ENCODE results near the gene TAAR2. TPM values are rescaled to one million over a fixed set of nuclear protein-coding genes. Genes with fewer than 3 reads are reported as not detected.

TAAR2 gene
- total RNA-seq, 4 donors from 2014 or later, result not detected

DNA sequence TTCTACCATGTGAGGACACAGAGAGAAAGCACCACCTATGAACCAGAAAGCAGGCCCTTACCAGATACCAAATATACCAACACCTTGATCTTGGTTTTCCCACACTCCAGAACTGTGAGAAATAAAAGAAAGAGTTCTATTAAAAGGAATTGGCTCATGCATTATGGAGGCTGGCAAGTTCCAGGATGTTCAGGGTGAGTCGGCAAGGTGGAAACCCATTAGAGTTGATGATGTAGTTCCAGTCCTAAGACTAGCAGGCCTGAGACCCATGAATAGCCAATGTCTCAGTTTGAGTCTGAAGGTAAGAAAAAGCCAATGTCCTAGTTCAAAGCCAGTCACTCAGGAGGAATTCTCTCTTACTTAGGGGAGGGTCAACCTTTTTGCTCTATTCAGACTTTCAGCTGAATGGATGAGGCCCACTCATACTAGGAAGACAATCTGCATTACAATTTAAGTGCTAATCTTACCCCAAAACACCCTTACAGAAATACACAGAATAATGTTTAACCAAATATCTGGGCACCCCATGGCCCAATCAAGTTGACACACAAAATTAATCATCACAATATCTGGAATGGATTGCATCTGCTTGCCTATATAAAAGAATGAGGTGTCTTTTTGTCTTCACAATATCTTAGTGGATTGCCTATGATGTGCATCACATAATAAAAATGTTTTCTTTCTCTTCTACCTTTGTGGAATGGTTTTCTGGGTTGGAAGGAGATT lies 40.4 kb upstream of the TAAR2 start:
- H3K27me3 ChIP-seq, result no peaks in the 10 kb centered on the region
- H3K4me1 ChIP-seq, result no peaks in the 10 kb centered on the region
- WGBS, 2 donors, result 100% methylated on average over 1 of the region's 1 CpG
- H3K27ac ChIP-seq, result no peak overlapping the region
- no peaks in the 10 kb centered on the region for H3K36me3 ChIP-seq
- DNase-seq, result no peak
- TF ChIP-seq POLR2A (IDR thresholded peaks at IDR 0.05), result no peak
- TF ChIP-seq, protein P1, sequence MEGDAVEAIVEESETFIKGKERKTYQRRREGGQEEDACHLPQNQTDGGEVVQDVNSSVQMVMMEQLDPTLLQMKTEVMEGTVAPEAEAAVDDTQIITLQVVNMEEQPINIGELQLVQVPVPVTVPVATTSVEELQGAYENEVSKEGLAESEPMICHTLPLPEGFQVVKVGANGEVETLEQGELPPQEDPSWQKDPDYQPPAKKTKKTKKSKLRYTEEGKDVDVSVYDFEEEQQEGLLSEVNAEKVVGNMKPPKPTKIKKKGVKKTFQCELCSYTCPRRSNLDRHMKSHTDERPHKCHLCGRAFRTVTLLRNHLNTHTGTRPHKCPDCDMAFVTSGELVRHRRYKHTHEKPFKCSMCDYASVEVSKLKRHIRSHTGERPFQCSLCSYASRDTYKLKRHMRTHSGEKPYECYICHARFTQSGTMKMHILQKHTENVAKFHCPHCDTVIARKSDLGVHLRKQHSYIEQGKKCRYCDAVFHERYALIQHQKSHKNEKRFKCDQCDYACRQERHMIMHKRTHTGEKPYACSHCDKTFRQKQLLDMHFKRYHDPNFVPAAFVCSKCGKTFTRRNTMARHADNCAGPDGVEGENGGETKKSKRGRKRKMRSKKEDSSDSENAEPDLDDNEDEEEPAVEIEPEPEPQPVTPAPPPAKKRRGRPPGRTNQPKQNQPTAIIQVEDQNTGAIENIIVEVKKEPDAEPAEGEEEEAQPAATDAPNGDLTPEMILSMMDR (IDR thresholded peaks at IDR 0.05), result no peak
- intact Hi-C loops (cut with DNase I), result loop anchor here (10.0 kb wide), 1 partner anchor 130 kb away; the partner anchor contains the start of gene SLC18B1
- no peaks in the 10 kb centered on the region for H3K9me3 ChIP-seq
- H3K4me3 ChIP-seq, result no peak overlapping the region

DNA sequence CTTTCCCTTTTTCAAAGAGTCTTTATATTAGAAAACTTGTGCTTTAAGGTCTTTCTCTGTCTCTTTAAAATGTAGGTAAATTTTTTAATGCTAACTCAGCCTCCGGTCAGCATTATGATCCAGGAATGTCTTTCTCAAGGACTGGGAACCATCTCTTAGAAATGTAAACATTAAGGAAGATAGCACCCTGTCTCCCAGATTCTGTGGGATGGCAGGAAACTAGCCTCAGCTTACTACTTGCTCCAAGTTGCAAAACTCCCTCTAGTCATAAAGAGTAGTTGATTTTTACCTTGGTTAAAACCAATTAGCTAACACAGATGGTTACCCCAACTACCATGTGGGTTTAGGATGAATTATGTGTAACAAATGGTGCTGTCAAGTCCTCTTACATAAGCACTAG lies 39.6 kb upstream of the TAAR2 start:
- TF ChIP-seq, protein P1 (IDR thresholded peaks at IDR 0.05), result no peak
- TF ChIP-seq POLR2A (IDR thresholded peaks at IDR 0.05), result no peak
- no peaks in the 10 kb centered on the region for H3K9me3 ChIP-seq
- no peak overlapping the region for H3K27ac ChIP-seq
- no peak for DNase-seq
- H3K36me3 ChIP-seq, result no peaks in the 10 kb centered on the region
- intact Hi-C loops (cut with DNase I), result loop anchor here (10.0 kb wide), 1 partner anchor 131 kb away; the partner anchor contains the start of gene SLC18B1
- WGBS, 2 donors, result 71 to 100% methylated on average over 1 of the region's 1 CpG
- H3K4me3 ChIP-seq, result no peak overlapping the region
- no peaks in the 10 kb centered on the region for H3K4me1 ChIP-seq
- H3K27me3 ChIP-seq, result no peaks in the 10 kb centered on the region

DNA sequence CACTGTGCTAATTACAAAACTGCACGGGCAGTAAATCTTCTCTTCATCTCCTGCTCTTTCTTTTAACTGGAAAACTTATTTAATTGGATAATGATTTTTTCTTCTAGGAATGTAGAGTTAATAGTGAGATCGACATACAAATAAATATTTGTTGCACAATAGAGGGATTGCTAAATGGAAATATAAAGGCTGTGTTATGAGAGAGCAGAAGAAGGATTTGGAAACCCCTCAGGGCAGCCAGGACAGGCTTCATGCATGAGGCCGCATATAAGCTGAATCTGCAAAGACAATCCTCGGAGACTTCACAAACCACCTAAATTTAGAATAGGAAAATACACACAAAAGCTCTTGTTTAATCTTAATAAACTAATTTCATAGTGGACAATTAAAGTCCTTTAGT lies 37.8 kb upstream of the TAAR2 start:
- 65 to 78% methylated on average over 4 of the region's 4 CpGs for WGBS, 2 donors
- TF ChIP-seq, protein P1 (IDR thresholded peaks at IDR 0.05), result no peak
- no peak for TF ChIP-seq POLR2A (IDR thresholded peaks at IDR 0.05)
- Histone ChIP-seq H3K27me3 (no peaks in the 10 kb centered on the region), H3K4me1 (no peaks in the 10 kb centered on the region), H3K36me3 (no peaks in the 10 kb centered on the region), H3K9me3 (no peaks in the 10 kb centered on the region), H3K27ac (no peak overlapping the region), H3K4me3 (no peak overlapping the region)
- intact Hi-C loops (cut with DNase I), result loop anchor here (10.0 kb wide), 1 partner anchor 133 kb away; the partner anchor contains the start of gene SLC18B1
- no peak for DNase-seq

DNA sequence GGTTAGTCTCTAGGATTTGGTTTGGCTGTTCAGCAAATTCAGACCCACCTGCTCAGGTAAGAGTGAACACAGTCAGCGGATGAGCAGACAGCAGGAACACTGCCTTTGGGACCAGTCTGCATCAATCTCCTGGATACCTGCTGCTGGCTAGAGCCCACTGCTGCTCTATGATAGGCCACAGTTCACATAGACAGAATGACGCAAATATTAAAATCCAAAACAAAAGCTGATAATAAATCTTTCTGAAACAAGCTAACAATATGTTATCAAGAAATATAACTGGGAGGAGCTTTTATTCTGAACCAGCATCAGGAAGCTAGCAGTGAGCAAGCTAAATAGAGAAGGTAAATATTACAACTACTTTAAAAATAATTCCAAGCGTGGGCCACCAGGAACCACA lies 35.0 kb upstream of the TAAR2 start, which contains the start of gene TAAR1:
Gene TAAR1, minus strand, starts transcription at position 101 of the 400 bp plus-strand sequence. CDS start 13,179 bp downstream, outside the sequence.
- no peak for DNase-seq
- H3K27ac ChIP-seq, result no peak within 1 kb of the TSS
- no peaks in the 10 kb centered on the region for H3K4me1 ChIP-seq
- H3K9me3 ChIP-seq, result no peaks in the 10 kb centered on the region
- WGBS, 2 donors, result 76 to 95% methylated on average over 3 of the region's 3 CpGs
- intact Hi-C loops (cut with DNase I), result no loop called here
- H3K36me3 ChIP-seq, result no peaks in the 10 kb centered on the region
- H3K27me3 ChIP-seq, result no peaks in the 10 kb centered on the region
- H3K4me3 ChIP-seq, result no peak within 1 kb of the TSS
- TF ChIP-seq, protein P1 (IDR thresholded peaks at IDR 0.05), result no peak
- TF ChIP-seq POLR2A (IDR thresholded peaks at IDR 0.05), result no peak

DNA sequence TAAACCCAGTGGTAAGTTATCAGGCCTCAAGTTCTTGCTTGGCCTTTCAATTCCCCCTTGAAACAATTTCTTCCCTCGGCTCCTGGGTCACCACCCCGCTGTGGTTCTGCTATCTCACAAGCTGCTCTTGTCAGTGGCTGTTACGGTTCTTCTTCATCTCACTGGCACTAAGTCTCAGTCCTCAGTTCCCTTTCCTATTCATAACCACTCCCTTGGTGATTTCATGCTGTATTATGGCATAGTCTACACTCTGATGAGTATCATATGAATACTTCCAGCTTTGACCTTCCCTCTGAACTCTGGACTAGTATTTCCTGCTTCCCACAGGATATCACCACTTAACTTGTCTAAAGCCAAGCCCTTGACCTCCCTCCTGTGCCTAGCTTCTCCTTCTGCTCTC lies 27.0 kb upstream of the TAAR2 start:
- no peak for DNase-seq
- Histone ChIP-seq H3K9me3 (no peaks in the 10 kb centered on the region), H3K27ac (no peak overlapping the region), H3K4me1 (no peaks in the 10 kb centered on the region), H3K4me3 (no peak overlapping the region), H3K36me3 (no peaks in the 10 kb centered on the region), H3K27me3 (no peaks in the 10 kb centered on the region)
- 78 to 80% methylated on average over 3 of the region's 3 CpGs for WGBS, 2 donors
- intact Hi-C loops (cut with DNase I), result no loop called here
- TF ChIP-seq POLR2A (IDR thresholded peaks at IDR 0.05), result no peak
- TF ChIP-seq, protein P1 (IDR thresholded peaks at IDR 0.05), result no peak
